Measurements from ENCODE around the gene THOC2.

Gene THOC2

GRCh38 chrX:123561439-123562215 lies 171.2 kb downstream of the THOC2 start:
- no peak for DNase-seq

GRCh38 chrX:123550829-123551228 lies 182.0 kb downstream of the THOC2 start:
- DNase-seq = no peak
